HCT116 (cell line): ENCODE measurements around the gene TLE4. TPM values are rescaled to one million over a fixed set of nuclear protein-coding genes. Genes with fewer than 3 reads are reported as not detected.

Experiments
- ATAC-seq: fragments of 200-7000 bp; cut with Tn5 transposase; 2 replicates; pipeline ENCODE4 v1.9.1; 2020; ENCODE audit warnings: mild to moderate bottlenecking, moderate library complexity
- BruUV-seq: library from RNA; stranded (reverse); fragments of 400-500 nt; replicated peaks from 2 replicates; lab custom pipeline; 2021; lab: Mats Ljungman, UMichigan
- CTCF ChIA-PET: fragments of 300-600 bp; sonication (Branson Sonifier 250); formaldehyde crosslinking; loops from one replicate; lab custom pipeline; 2021; ENCODE audit warnings: antibody characterized with exemption; lab: Charles Lee
- POLR2A ChIA-PET: fragments of 300-600, 350-600 bp; sonication (Branson Sonifier 250); formaldehyde crosslinking; loops from one replicate; lab custom pipeline; 2021; ENCODE audit warnings: antibody characterized with exemption; lab: Charles Lee
- RAD21 ChIA-PET, 2 experiments: fragments of 300-600 bp; sonication (Branson Sonifier 250); formaldehyde crosslinking; loops; one replicate each; lab custom pipeline; 2023; ENCODE audit warnings: low total read pairs in 2 of 2; ENCODE audit not compliant: uncharacterized antibody in 2 of 2, unreplicated experiment in 2 of 2, low non-redundant PET in 1 of 2; lab: Charles Lee
- DNase-seq: peaks from one replicate; pipeline ENCODE4 v3.0.0-alpha.2; 2010; ENCODE audit warnings: low read depth, low spot score
- H2AFZ ChIP-seq: fragments of 200-600 bp; shearing (Covaris generic), sonication (generic); 2 replicates; pipeline ENCODE4 v1.6.1; 2017; ENCODE audit warnings: low read depth, mixed run types, mixed read lengths, antibody characterized with exemption, low read length; ENCODE audit not compliant: poor library complexity, severe bottlenecking
- H3K27ac ChIP-seq: 2 replicates; pipeline ENCODE4 v1.5.1; 2012; ENCODE audit warnings: low read depth, low read length
- H3K27me3 ChIP-seq: fragments of 200-600 bp; sonication (generic); 2 replicates; pipeline ENCODE4 v1.6.1; 2016; ENCODE audit warnings: mixed run types, low read length, mixed read lengths; ENCODE audit not compliant: insufficient read depth
- H3K36me3 ChIP-seq, 2 experiments: fragments of 200-500 bp in 1 of 2; fragments of 200-600 bp in 1 of 2; sonication (Bioruptor generic) in 1 of 2; sonication (generic) in 1 of 2; 2 replicates each; pipeline versions ENCODE4 v1.5.1 to v1.6.1; 2014 to 2016; ENCODE audit warnings: low read length in 2 of 2, inconsistent platforms in 1 of 2, mixed read lengths in 1 of 2, mixed run types in 1 of 2; ENCODE audit not compliant: insufficient read depth in 2 of 2, control insufficient read depth in 1 of 2
- H3K4me1 ChIP-seq, 2 experiments: fragments of 200-600 bp in 1 of 2; sonication (generic) in 1 of 2; 2 replicates each; pipeline versions ENCODE4 v1.5.1 to v1.6.1; 2012 to 2017; ENCODE audit warnings: low read length in 2 of 2, inconsistent platforms in 1 of 2, mild to moderate bottlenecking in 1 of 2, mixed read lengths in 1 of 2, mixed run types in 1 of 2, moderate library complexity in 1 of 2; ENCODE audit not compliant: insufficient read depth in 2 of 2, control insufficient read depth in 1 of 2
- H3K4me2 ChIP-seq: fragments of 200-600 bp; sonication (generic); 2 replicates; pipeline ENCODE4 v1.6.1; 2017; ENCODE audit warnings: mixed run types, low read length, mixed read lengths
- H3K4me3 ChIP-seq, 2 experiments: fragments of 200-600 bp in 1 of 2; sonication (generic) in 1 of 2; replicated peaks in 1 of 2; 2 replicates each; pipeline ENCODE4 v1.5.1; 2011 to 2016; ENCODE audit warnings: low read length in 2 of 2, control low read depth in 1 of 2, low read depth in 1 of 2, mild to moderate bottlenecking in 1 of 2, mixed read lengths in 1 of 2, mixed run types in 1 of 2
- H3K79me2 ChIP-seq: fragments of 200-600 bp; sonication (generic); 2 replicates; pipeline ENCODE4 v1.6.1; 2017; ENCODE audit warnings: mild to moderate bottlenecking, mixed run types, low read length, moderate library complexity, mixed read lengths; ENCODE audit not compliant: insufficient read depth
- H3K9ac ChIP-seq: fragments of 200-600 bp; sonication (generic); 2 replicates; pipeline ENCODE4 v1.6.1; 2016; ENCODE audit warnings: low read length, mixed read lengths
- H3K9me2 ChIP-seq: fragments of 200-600 bp; sonication (generic), shearing (Covaris generic); 2 replicates; pipeline ENCODE4 v1.6.1; 2017; ENCODE audit warnings: mixed run types, mild to moderate bottlenecking, moderate library complexity; ENCODE audit not compliant: insufficient read depth
- H3K9me3 ChIP-seq, 2 experiments: fragments of 200-500 bp in 1 of 2; fragments of 200-600 bp in 1 of 2; sonication (Bioruptor generic) in 1 of 2; sonication (generic) in 1 of 2; 2 replicates each; pipeline ENCODE4 v1.6.1; 2014 to 2017; ENCODE audit warnings: low read length in 2 of 2, mixed read lengths in 2 of 2, inconsistent platforms in 1 of 2, low read depth in 1 of 2, mild to moderate bottlenecking in 1 of 2, mixed run types in 1 of 2, moderate library complexity in 1 of 2; ENCODE audit not compliant: control insufficient read depth in 1 of 2, insufficient read depth in 1 of 2
- H4K20me1 ChIP-seq: fragments of 200-600 bp; sonication (generic), shearing (Covaris generic); 2 replicates; pipeline ENCODE4 v1.6.1; 2017; ENCODE audit warnings: mixed run types, mild to moderate bottlenecking, moderate library complexity; ENCODE audit not compliant: insufficient read depth
- CBX3 ChIP-seq: IDR thresholded peaks from 2 replicates; pipeline ENCODE4 v1.6.1; 2012; ENCODE audit warnings: low read depth
- CEBPB ChIP-seq: IDR thresholded peaks from 2 replicates; pipeline ENCODE4 v1.6.1; 2012; ENCODE audit warnings: low read depth
- CTCF ChIP-seq, 3 experiments: fragments of 200-600 bp in 1 of 3; sonication (generic) in 1 of 3; IDR thresholded peaks in 2 of 3; conservative IDR thresholded peaks in 1 of 3; 2 replicates each; pipeline ENCODE4 v1.5.1; 2012 to 2017; ENCODE audit warnings: low read depth in 2 of 3, low read length in 2 of 3, antibody characterized with exemption in 1 of 3, borderline replicate concordance in 1 of 3, control low read depth in 1 of 3, mild to moderate bottlenecking in 1 of 3, mixed read lengths in 1 of 3, mixed run types in 1 of 3, moderate library complexity in 1 of 3; ENCODE audit not compliant: insufficient read depth in 1 of 3
- EGR1 ChIP-seq: IDR thresholded peaks from 2 replicates; pipeline ENCODE4 v1.6.1; 2012; ENCODE audit warnings: low read depth
- ELF1 ChIP-seq: IDR thresholded peaks from 2 replicates; pipeline ENCODE4 v1.6.1; 2012; ENCODE audit warnings: low read depth, borderline replicate concordance
- EZH2 ChIP-seq: fragments of 200-600 bp; sonication (generic); IDR thresholded peaks from 2 replicates; pipeline ENCODE4 v1.6.1; 2017; ENCODE audit warnings: antibody characterized with exemption, mixed run types
- FOSL1 ChIP-seq: IDR thresholded peaks from 2 replicates; pipeline ENCODE4 v1.6.1; 2012; ENCODE audit warnings: low read depth
- POLR2A ChIP-seq: IDR thresholded peaks from 2 replicates; pipeline ENCODE4 v1.7.0; 2011; ENCODE audit warnings: borderline replicate concordance; ENCODE audit not compliant: insufficient read depth, insufficient read length; ENCODE audit errors: extremely low read depth
- RAD21 ChIP-seq: IDR thresholded peaks from 2 replicates; pipeline ENCODE4 v1.6.1; 2012; ENCODE audit warnings: low read depth, mild to moderate bottlenecking
- SP1 ChIP-seq: IDR thresholded peaks from 2 replicates; pipeline ENCODE4 v1.6.1; 2012; ENCODE audit warnings: low read depth
- SRF ChIP-seq: IDR thresholded peaks from 2 replicates; pipeline ENCODE4 v1.6.1; 2012; ENCODE audit warnings: low read depth
- ZNF274 ChIP-seq: fragments of 200-500 bp; sonication (Bioruptor generic); IDR thresholded peaks from 2 replicates; pipeline ENCODE4 v1.6.1; 2014; ENCODE audit warnings: mild to moderate bottlenecking, low read depth, low read length, inconsistent platforms
- intact Hi-C: fragments of 100-400 bp; cut with micrococcal nuclease; formaldehyde crosslinking; loops from 2 replicates; pipeline ENCODE4 v1.10.0; 2022
- total RNA-seq: library from RNA; stranded (reverse); gene quantifications from one replicate; pipeline ENCODE4 v1.2.1, GENCODE V29; 2021; ENCODE audit not compliant: unreplicated experiment
- TF ChIP-seq, protein P1 (sequence below): IDR thresholded peaks from 2 replicates; pipeline ENCODE4 v1.6.1; 2012

The TLE4 gene
- total RNA-seq, 1 experiment from 2014 or later, result 0.39 TPM

DNA sequence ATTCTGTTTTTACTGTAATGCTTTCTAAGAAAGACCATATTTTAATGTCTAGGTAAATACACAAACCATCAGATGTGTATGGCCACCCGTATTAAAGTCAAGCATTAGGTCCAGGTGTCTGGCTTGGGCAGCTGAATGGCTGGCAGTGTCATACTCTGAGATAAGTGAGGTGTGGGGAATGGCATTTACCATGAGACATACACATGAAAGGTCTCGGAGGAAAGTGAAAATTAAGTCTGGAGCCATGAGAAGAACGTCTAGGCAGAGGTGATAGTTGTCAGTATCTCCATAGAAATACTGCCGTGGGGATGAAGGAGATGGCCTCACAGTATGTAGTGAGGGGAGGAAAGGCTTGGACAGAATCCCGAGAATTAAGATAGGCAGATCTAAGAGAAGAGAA lies 164.3 kb downstream of the TLE4 start:
- no TSS peak for BruUV-seq
- ATAC-seq (no peak), DNase-seq (no peak)
- Histone ChIP-seq H3K4me2 (no peak overlapping the region), H3K9me2 (no peaks in the 10 kb centered on the region), H3K9ac (no peak overlapping the region), H3K4me3 (no peak overlapping the region), H3K27me3 (no peaks in the 10 kb centered on the region), H2AFZ (no peak overlapping the region), H4K20me1 (no peaks in the 10 kb centered on the region), H3K27ac (no peak overlapping the region), H3K4me1 (no peaks in the 10 kb centered on the region), H3K36me3 (no peaks in the 10 kb centered on the region), H3K9me3 (peaks cover 0 to 4% of the 10 kb centered on the region in 2 experiments; a peak in 2 of 4 replicates), H3K79me2 (no peaks in the 10 kb centered on the region)
- TF ChIP-seq EZH2, result no peak
- CTCF ChIA-PET, result no interaction called here
- POLR2A ChIA-PET, result no interaction called here
- intact Hi-C loops, result no loop called here
- RAD21 ChIA-PET, result no interaction called here

- ATAC-seq (no peak), DNase-seq (no peak)
- ChIA-PET CTCF (no interaction called here), RAD21 (no interaction called here), POLR2A (no interaction called here)
- Histone ChIP-seq H3K27ac (no peak overlapping the region), H3K9ac (no peak overlapping the region), H2AFZ (no peak overlapping the region), H3K9me2 (no peaks in the 10 kb centered on the region), H3K79me2 (no peaks in the 10 kb centered on the region), H3K36me3 (no peaks in the 10 kb centered on the region), H3K27me3 (no peaks in the 10 kb centered on the region), H4K20me1 (no peaks in the 10 kb centered on the region), H3K9me3 (peaks cover 0 to 15% of the 10 kb centered on the region in 2 experiments; a peak in 2 of 4 replicates), H3K4me2 (no peak overlapping the region), H3K4me1 (no peaks in the 10 kb centered on the region), H3K4me3 (no peak overlapping the region)
- no TSS peak for BruUV-seq
- no peak for TF ChIP-seq EGR1
- intact Hi-C loops, result no loop called here
Measured at GRCh38 chr9:79741381-79741780, 169.6 kb downstream of the TLE4 start.

- no peak overlapping the region for H2AFZ ChIP-seq
- no peaks in the 10 kb centered on the region for H3K4me1 ChIP-seq
- no peaks in the 10 kb centered on the region for H3K79me2 ChIP-seq
- H3K4me3 ChIP-seq, result no peak overlapping the region
- DNase-seq (no peak), ATAC-seq (no peak)
- RAD21 ChIA-PET, result no interaction called here
- H3K9ac ChIP-seq, result no peak overlapping the region
- H3K27ac ChIP-seq, result no peak overlapping the region
- H3K4me2 ChIP-seq, result no peak overlapping the region
- CTCF ChIA-PET, result no interaction called here
- H4K20me1 ChIP-seq, result no peaks in the 10 kb centered on the region
- TF ChIP-seq CTCF (IDR thresholded peaks at IDR 0.05 in 2 of 3, conservative IDR thresholded peaks at IDR 0.05 in 1 of 3; ENCODE audit: borderline replicate concordance in 1 of 3, insufficient read depth in 1 of 3, low read depth in 2 of 3, low read length in 2 of 3) (no peak), SP1 (no peak), ELF1 (no peak), SRF (no peak), EGR1 (no peak), ZNF274 (no peak), EZH2 (no peak), CEBPB (no peak), POLR2A (no peak), FOSL1 (no peak), CBX3 (no peak), RAD21 (no peak)
- TF ChIP-seq, protein P1, sequence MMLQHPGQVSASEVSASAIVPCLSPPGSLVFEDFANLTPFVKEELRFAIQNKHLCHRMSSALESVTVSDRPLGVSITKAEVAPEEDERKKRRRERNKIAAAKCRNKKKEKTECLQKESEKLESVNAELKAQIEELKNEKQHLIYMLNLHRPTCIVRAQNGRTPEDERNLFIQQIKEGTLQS, result no peak
- H3K27me3 ChIP-seq, result no peaks in the 10 kb centered on the region
- H3K9me2 ChIP-seq, result no peaks in the 10 kb centered on the region
- intact Hi-C loops, result no loop called here
- peaks cover 0 to 15% of the 10 kb centered on the region in 2 experiments; a peak in 2 of 4 replicates for H3K9me3 ChIP-seq
- BruUV-seq, result no TSS peak
- H3K36me3 ChIP-seq, result no peaks in the 10 kb centered on the region
- POLR2A ChIA-PET, result no interaction called here
Measured at GRCh38 chr9:79742110-79742721, 170.5 kb downstream of the TLE4 start.
